MM.1S (cell line): ENCODE results near the gene ELMOD1.

Experiments used
- CTCF ChIP-seq: fragments of 300-600 bp; sonication (generic); IDR thresholded peaks from 2 replicates; pipeline ENCODE4 v1.5.1; 2016; ENCODE audit warnings: antibody characterized with exemption, low read length, mixed read lengths
- EZH2 ChIP-seq: fragments of 300-600 bp; sonication (generic); optimal IDR thresholded peaks from 2 replicates; pipeline ENCODE3; 2017; ENCODE audit warnings: low read depth, mild to moderate bottlenecking, antibody characterized with exemption, low read length, mixed read lengths
- EZH2phosphoT487 ChIP-seq: fragments of 300-600 bp; sonication (generic); IDR thresholded peaks from 2 replicates; pipeline ENCODE4 v1.6.1; 2018; ENCODE audit warnings: antibody characterized with exemption, low read length

GRCh38 chr11:107676336-107677057 is 85.5 kb downstream of the ELMOD1 start:
- TF ChIP-seq CTCF, result no peak
- no peak for TF ChIP-seq EZH2
- TF ChIP-seq EZH2phosphoT487, result no peak
